ENCODE measurements around the gene DMRTB1.

The DMRTB1 gene

DNA sequence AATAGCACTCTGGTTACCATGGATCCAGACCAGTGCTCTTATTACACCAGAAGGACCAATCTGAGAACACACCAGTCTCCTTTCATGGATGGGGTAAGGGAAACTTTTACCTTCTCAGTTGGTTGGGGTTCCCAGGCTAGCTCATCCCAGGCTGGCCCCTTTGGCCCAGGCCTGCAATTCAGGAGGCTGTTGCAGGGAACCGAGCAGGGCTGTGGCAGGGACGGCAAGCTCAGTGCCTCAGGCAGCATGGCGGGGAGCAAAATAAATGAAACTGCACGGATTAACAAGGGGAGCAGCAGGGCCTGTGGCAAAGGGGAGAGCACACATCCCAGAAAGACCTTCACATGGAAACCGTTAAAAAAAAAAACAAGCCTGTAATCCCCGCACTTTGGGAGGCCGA lies 57.0 kb downstream of the DMRTB1 start:
- H3K4me1 ChIP-seq: no peaks in the 10 kb centered on the region
- no peaks in the 10 kb centered on the region for H3K36me3 ChIP-seq (ENCODE audit: control insufficient read depth, insufficient read depth, low read length)

More for the DNA sequence above, 57.0 kb downstream of the DMRTB1 start:
- no peak overlapping the region for H3K4me2 ChIP-seq (ENCODE audit: low read length)
- no peaks in the 10 kb centered on the region for H3K27me3 ChIP-seq (ENCODE audit: control insufficient read depth, insufficient read depth, low read length)
- no peaks in the 10 kb centered on the region for H3K79me2 ChIP-seq
- no peak overlapping the region for H3K9ac ChIP-seq
- H2AFZ ChIP-seq: no peak overlapping the region
- no peaks in the 10 kb centered on the region for H3K9me3 ChIP-seq (ENCODE audit: control insufficient read depth, low read length)
- H3K4me3 ChIP-seq (ENCODE audit: low read depth, low read length): no peak overlapping the region
- TF ChIP-seq CTCF (IDR thresholded peaks at IDR 0.05): no peak
- H3K27ac ChIP-seq: no peak overlapping the region

Measured in parathyroid adenoma (tissue), 2 donors.